MM.1S (cell line): ENCODE results near the gene KRTAP5-11.
"Not testable (repeated sequence)": the region's sequence is repeated elsewhere in the genome, so short reads cannot be mapped to it uniquely, and the experiment has no call there.

ENCODE experiments used
- CTCF ChIP-seq: fragments of 300-600 bp; sonication (generic); IDR thresholded peaks from 2 replicates; pipeline ENCODE4 v1.5.1; 2016; ENCODE audit warnings: antibody characterized with exemption, low read length, mixed read lengths
- EZH2 ChIP-seq: fragments of 300-600 bp; sonication (generic); optimal IDR thresholded peaks from 2 replicates; pipeline ENCODE3; 2017; ENCODE audit warnings: low read depth, mild to moderate bottlenecking, antibody characterized with exemption, low read length, mixed read lengths
- EZH2phosphoT487 ChIP-seq: fragments of 300-600 bp; sonication (generic); IDR thresholded peaks from 2 replicates; pipeline ENCODE4 v1.6.1; 2018; ENCODE audit warnings: antibody characterized with exemption, low read length

GRCh38 chr11:71589546-71589920 is 6.9 kb upstream of the KRTAP5-11 start:
- not testable (repeated sequence) for TF ChIP-seq CTCF, EZH2, EZH2phosphoT487
